Hematopoietic multipotent progenitor cell treated with erythropoietin and hydrocortisone succinate and interleukin-3 and kit ligand, for 15 days (in vitro differentiated cells): ENCODE results near the gene MAPK7.

Experiments
- DNase-seq: peaks from one replicate; pipeline ENCODE4 v3.0.0-alpha.2; 2015; ENCODE audit warnings: low spot score

The MAPK7 gene

DNA sequence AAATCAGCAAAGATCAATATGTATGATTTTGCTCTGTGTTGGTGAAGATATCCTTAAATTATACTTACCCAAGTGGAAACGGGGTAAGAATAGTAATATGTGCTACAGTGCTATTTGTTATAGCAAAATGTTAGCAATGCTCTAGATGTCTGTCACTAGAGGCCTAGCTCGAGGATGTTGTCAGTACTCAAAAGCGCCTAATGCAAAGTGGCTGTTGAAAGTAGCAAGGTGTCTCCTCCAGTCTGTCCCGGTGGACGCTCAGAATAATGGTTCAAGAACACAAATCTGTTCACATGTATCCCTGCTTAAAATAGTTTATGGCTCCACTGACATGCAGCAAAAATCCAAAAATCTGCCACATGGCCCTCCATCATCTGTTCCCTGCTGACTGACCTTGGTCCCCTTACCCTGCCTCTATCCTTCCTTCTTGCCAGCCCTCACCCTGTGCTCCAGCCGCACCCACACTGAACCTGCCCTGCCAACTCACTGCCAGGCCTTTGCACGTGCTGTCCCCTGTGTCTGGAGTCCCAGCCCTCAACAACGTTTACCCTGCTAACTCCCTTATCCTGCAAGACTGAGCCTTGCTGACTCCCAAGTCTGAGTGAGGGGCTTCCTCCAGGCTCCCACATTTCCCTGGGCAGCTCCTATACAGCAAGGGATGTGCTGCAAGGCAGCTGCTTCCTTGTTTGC, 23.2 kb downstream of the MAPK7 start:
- no peak for DNase-seq

DNA sequence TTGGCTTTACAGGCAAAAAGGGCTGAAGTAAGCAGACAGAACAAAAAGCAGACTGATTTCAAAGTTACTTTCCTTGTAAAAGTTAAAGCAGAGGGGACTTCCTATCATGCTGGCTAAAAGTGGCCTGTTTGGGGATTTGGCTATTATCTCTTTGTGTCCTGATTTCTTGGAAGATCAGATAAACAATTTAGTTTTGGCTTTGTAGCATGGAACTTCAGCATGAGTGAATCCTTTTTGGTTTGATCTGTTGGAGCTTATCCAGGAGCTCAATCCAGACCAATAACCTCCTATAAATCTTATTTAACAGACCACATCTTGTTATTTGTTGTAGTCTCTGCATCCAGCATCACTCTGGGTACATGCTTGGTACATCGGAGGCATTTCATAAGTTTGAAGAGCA, 23.9 kb downstream of the MAPK7 start:
- DNase-seq: no peak

- no peak for DNase-seq
Measured at GRCh38 chr17:19403021-19403420, 24.7 kb downstream of the MAPK7 start.

DNA sequence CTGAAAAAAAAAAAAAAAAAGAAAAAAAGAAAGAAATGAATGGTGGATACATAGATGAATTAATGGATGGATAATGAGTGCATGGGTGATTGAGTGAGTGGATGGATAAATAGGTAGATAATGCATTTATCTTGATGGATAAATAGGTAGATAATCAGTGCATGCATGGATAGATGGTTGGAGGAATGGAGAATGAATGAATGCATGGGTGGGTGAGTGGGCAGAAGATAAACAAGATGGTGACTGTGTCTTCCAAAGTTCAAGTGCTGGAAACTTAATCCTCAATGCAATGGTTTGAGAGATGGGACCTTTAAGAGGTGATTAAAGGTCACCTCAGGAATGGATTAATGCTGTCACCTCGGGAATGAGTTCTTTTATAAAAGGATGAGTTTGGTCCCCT, 26.0 kb downstream of the MAPK7 start:
- DNase-seq: no peak

DNA sequence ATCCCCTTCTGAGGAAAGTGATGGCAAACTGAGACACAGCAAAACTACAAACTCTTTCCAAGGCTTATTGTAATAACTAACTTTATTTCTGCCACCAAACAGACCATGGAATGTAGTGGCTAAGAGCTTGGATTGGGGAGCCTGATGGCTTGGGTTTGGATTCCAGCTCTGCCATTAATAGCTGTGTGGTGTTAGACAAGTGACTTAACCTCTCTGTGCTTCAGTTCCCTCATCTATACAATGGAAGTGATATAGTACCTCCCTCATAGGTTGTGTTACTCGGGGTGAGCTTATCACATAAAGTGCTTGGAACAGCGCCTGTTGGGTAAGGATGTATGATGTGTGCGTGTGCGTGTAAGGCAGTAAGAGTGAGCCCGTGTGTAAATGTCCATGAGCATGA, 26.8 kb downstream of the MAPK7 start:
- no peak for DNase-seq

DNA sequence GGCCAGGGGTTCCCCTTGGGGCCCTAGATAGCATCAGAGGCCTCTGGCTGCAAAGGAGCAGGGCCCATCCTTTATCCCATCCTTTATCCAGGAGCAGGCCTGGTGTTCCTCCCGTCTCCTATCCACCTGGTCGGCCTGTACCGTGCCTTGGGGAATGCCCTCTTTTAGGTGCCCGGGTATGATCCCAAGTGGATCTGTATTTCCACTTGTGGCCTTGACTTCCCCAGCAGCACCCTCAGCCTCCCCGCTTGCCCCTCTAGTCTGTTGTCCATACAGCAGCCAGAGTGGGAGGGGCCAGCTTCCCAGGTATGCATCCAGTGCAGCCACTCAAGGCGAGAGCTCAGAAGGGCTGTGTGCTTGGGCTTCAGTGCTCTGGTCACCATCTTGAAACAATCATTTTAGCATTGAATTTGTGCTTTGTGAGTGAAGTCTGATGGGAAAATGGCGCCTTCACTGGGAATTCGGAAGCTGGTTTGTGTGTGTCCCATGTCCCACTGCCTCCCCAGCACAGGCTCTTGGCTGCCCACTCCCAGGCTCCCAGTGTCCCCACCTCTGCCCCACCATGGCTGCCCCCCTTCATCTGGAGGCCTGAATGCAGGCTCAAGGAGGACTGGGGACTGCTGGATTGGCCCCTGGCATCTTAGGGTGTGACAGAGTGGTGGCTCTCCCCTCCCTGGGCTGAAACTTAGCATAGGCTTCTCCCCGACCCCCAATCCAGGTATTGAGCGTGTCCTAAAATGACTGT, 29.5 kb downstream of the MAPK7 start:
- no peak for DNase-seq

- no peak for DNase-seq
Measured at GRCh38 chr17:19408346-19408710, 30.0 kb downstream of the MAPK7 start.

- no peak for DNase-seq
Measured at GRCh38 chr17:19409066-19409465, 30.8 kb downstream of the MAPK7 start.

- DNase-seq: no peak
Measured at GRCh38 chr17:19409509-19409908, 31.2 kb downstream of the MAPK7 start.

GRCh38 chr17:19410091-19410490, 31.8 kb downstream of the MAPK7 start:
- DNase-seq: no peak

- DNase-seq: no peak
Measured at GRCh38 chr17:19410875-19411620, 32.8 kb downstream of the MAPK7 start, which contains the start of gene RNF112. Gene RNF112 (plus strand): TSS chr17:19411232. CDS start chr17:19411409, 177 bp downstream.

- no peak for DNase-seq
Measured at GRCh38 chr17:19411631-19412030, 33.3 kb downstream of the MAPK7 start.

DNA sequence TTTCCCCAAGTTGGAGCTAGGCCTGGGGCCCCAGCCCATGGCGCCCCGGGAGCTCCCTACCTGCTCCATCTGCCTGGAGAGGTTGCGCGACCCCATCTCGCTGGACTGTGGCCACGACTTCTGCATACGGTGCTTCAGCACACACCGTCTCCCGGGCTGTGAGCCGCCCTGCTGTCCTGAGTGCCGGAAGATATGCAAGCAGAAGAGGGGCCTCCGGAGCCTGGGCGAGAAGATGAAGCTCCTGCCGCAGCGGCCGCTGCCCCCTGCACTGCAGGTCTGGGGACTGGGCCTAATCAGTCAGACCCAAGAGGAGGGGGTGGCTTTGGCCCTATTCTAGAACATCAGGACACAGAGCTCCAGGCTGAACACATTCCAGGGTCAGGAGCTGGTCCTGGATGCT, 34.2 kb downstream of the MAPK7 start:
- no peak for DNase-seq

GRCh38 chr17:19412984-19413383, 34.7 kb downstream of the MAPK7 start:
- DNase-seq: no peak

- no peak for DNase-seq
Measured at GRCh38 chr17:19413761-19414160, 35.5 kb downstream of the MAPK7 start.

DNA sequence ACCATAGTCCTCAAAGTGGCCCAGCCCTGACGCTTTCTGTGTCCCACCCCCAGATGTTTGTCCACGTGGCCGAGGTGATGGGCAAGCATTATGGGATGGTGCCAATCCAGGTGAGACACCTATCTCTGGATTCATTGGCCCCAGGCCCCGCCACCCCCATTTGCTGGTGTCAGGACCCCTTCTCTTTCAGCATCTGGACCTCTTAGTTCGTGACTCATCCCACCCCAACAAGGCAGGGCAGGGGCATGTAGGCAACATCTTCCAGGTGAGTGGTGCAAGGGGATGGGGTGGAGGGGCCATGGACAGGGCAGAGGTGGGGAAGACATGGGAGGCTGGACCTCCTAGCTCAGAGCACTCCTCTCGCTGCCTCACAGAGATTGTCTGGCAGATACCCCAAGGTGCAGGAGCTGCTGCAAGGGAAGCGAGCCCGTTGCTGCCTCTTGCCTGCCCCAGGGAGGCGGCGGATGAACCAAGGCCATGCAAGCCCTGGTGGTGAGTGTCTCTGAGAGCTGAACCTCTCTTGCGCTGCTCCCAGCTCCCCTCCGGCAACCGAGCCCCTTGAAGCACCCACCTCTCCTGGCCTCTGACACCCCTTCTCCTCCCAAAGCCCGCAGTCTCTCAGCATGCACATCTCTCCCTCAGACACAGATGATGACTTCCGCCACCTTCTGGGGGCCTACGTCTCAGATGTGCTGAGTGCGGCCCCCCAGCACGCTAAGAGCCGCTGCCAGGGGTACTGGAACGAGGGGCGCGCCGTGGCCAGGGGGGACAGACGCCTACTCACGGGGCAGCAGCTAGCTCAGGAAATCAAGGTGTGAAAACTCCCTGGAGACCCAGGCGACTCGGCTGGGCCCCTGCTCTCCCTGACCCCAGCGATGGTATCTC, 36.3 kb downstream of the MAPK7 start:
- DNase-seq: no peak

DNA sequence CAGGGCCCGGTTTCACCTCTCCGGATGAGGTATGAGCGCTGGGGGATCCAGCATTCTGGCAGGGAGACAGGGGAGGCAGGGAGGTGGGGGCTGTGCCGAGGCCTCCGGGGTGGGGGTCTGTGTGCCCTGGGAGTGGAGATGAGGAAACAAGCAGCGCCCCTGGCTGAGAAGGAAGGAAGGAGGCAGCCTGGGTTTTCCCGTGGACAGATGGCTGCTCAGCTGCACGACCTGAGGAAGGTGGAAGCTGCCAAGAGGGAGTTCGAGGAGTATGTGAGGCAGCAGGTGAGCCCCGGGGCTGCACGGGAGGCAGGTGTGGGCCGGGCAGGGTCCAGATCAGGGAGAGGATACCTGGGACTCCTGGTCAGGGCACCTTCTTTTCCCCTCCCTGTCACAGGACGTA, 37.0 kb downstream of the MAPK7 start:
- DNase-seq: no peak

GRCh38 chr17:19415806-19416775, 37.8 kb downstream of the MAPK7 start:
- DNase-seq: no peak

DNA sequence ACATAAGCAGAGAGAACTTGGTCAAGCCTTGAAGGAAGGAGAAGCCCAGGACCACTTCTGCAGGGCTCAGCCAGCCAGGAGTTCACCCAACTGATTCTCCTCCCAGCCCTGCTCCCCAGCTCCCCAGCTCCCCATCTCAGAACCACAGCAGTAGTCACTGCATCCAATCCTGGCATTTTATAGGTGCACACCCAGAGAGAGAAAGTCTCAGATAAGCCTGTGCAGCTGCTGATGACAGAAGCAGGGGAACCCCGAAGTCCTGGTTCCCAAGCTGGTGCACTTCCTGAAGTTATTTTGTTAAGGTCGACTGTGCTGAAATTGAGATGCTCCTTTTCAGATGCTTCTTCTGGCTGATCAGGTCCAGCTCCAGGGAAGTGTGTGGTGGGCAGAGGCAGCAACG, 39.3 kb downstream of the MAPK7 start:
- DNase-seq: no peak

- no peak for DNase-seq
Measured at GRCh38 chr17:19418251-19418992, 40.1 kb downstream of the MAPK7 start.
